Mucosa of descending colon (tissue), 3 donors: Measurements from ENCODE around the gene TUBA1C. TPM values are rescaled to one million over a fixed set of nuclear protein-coding genes. Genes with fewer than 3 reads are reported as not detected.

Experiments
- ATAC-seq: fragments of 200-7000 bp; cut with Tn5 transposase; one replicate; pipeline ENCODE4 v1.9.1; 2020; ENCODE audit warnings: mild to moderate bottlenecking, moderate library complexity
- DNase-seq, 3 donors: peaks; one replicate each; pipeline ENCODE4 v3.0.0-alpha.2; 2020
- H3K36me3 ChIP-seq: fragments of 200-600 bp; one replicate; pipeline ENCODE4 v1.8.0; 2021; ENCODE audit warnings: low read depth, mild to moderate bottlenecking
- H3K4me1 ChIP-seq: fragments of 200-600 bp; one replicate; pipeline ENCODE4 v1.8.0; 2021; ENCODE audit warnings: low read depth, mild to moderate bottlenecking
- H3K4me3 ChIP-seq: fragments of 200-600 bp; one replicate; pipeline ENCODE4 v1.8.0; 2021; ENCODE audit warnings: mild to moderate bottlenecking
- H3K9me3 ChIP-seq: fragments of 200-600 bp; one replicate; pipeline ENCODE4 v1.8.0; 2021; ENCODE audit warnings: mild to moderate bottlenecking
- CTCF ChIP-seq: fragments of 200-600 bp; IDR thresholded peaks from one replicate; pipeline ENCODE4 v1.8.0; 2022; ENCODE audit warnings: antibody characterized with exemption, mild to moderate bottlenecking
- intact Hi-C, 2 donors: fragments of 100-400 bp; cut with DNase I in 1 of 2; cut with micrococcal nuclease in 1 of 2; formaldehyde crosslinking; loops; one replicate each; pipeline versions ENCODE4 v1.11.0 to v1.11.1; 2022; cut with DNase I, micrococcal nuclease
- total RNA-seq, 3 donors: library from RNA; stranded (reverse); fragmentation: NEBNext Ultra II Directional in 2 of 3; extraction: Animal tissue kit (Norgen Biotek cat#: 25700) in 2 of 3; gene quantifications; one replicate each; pipeline versions ENCODE4 v1.2.1 to v1.2.4, GENCODE V29; 2021 to 2023
- donor health status: DM: no; HTN: no; CAD: no; lungs with moderate emphysema.
- donor health status: DM: no; HTN: no; CAD: no.
- donor health status: DM: no; HTN: yes; CAD: no.

TUBA1C gene
- total RNA-seq, 3 donors from 2014 or later = 128 to 260 (median 236) TPM

- Histone ChIP-seq H3K9me3 (no peaks in the 10 kb centered on the region), H3K4me3 (peak overlapping the region; percentile 32), H3K4me1 (peaks cover 14% of the 10 kb centered on the region), H3K36me3 (no peaks in the 10 kb centered on the region)
- no peak for TF ChIP-seq CTCF
- DNase-seq = no peak
- no peak for ATAC-seq
- intact Hi-C loops = no loop called here
These were observed 57.5 kb downstream of the TUBA1C start for GRCh38 chr12:49322367-49322707.

- Histone ChIP-seq H3K36me3 (no peaks in the 10 kb centered on the region), H3K4me1 (peaks cover 14% of the 10 kb centered on the region), H3K9me3 (no peaks in the 10 kb centered on the region), H3K4me3 (peak within 1 kb of the TSS; percentile 32)
- peak; percentile 96 to 98 (median 97) for DNase-seq
- TF ChIP-seq CTCF = no peak
- intact Hi-C loops = no loop called here
- peak; percentile 100 for ATAC-seq
These were observed 58.0 kb downstream of the TUBA1C start, which contains the start of gene TROAP for GRCh38 chr12:49322708-49323523. Gene TROAP (plus strand): TSS chr12:49323255. CDS start chr12:49323609, 354 bp downstream.

GRCh38 chr12:49323524-49324097 lies 58.7 kb downstream of the TUBA1C start:
- ATAC-seq (no peak), DNase-seq (no peak)
- peaks cover 14% of the 10 kb centered on the region for H3K4me1 ChIP-seq

More at GRCh38 chr12:49323524-49324097, 58.7 kb downstream of the TUBA1C start:
- Histone ChIP-seq H3K4me3 (peak overlapping the region; percentile 22), H3K9me3 (no peaks in the 10 kb centered on the region), H3K36me3 (no peaks in the 10 kb centered on the region)
- intact Hi-C loops = no loop called here
- no peak for TF ChIP-seq CTCF

Other genes with a start within 250 kb of the TUBA1C start
- 10 to 100 TPM; 51.5 to 60.1 (median 52.2) TPM for gene PRKAG1, start 246.3 kb upstream of the TUBA1C start, total RNA-seq
- 100 to 1,000 TPM in 1 of 3 donors, 10 to 100 TPM in 2; 83.3 to 102 (median 88.5) TPM for gene KMT2D, start 204.3 kb upstream of the TUBA1C start, total RNA-seq
- gene RHEBL1, start 195.1 kb upstream of the TUBA1C start, total RNA-seq = under 1 TPM; 0.23 to 0.58 (median 0.38) TPM
- gene DHH, start 170.3 kb upstream of the TUBA1C start, total RNA-seq = under 1 TPM; 0.26 to 0.54 (median 0.46) TPM
- gene LMBR1L, start 154.2 kb upstream of the TUBA1C start, total RNA-seq = 10 to 100 TPM; 46.1 to 77.4 (median 68.1) TPM
- 100 to 1,000 TPM; 391 to 679 (median 491) TPM for gene TUBA1B, start 133.7 kb upstream of the TUBA1C start, total RNA-seq
- gene TUBA1A, start 76.0 kb upstream of the TUBA1C start, total RNA-seq = 100 to 1,000 TPM in 1 of 3 donors, 10 to 100 TPM in 2; 20.5 to 295 (median 64.4) TPM
- 10 to 100 TPM in 1 of 3 donors, 1 to 10 TPM in 2; 5.1 to 69.5 (median 8.6) TPM for gene PRPH, start 30.1 kb downstream of the TUBA1C start, total RNA-seq
- gene TROAP, start 58.2 kb downstream of the TUBA1C start, total RNA-seq = 10 to 100 TPM in 1 of 3 donors, 1 to 10 TPM in 2; 4.4 to 18.8 (median 5.8) TPM
- not detected for gene C1QL4, start 72.1 kb downstream of the TUBA1C start, total RNA-seq
- 10 to 100 TPM in 2 of 3 donors, 1 to 10 TPM in 1; 6.7 to 45.7 (median 37.0) TPM for gene DNAJC22, start 81.8 kb downstream of the TUBA1C start, total RNA-seq
- gene SPATS2, start 102.4 kb downstream of the TUBA1C start, total RNA-seq = 10 to 100 TPM; 15.0 to 19.8 (median 18.3) TPM